ENCODE data around the gene MICAL3.

The MICAL3 gene

DNA sequence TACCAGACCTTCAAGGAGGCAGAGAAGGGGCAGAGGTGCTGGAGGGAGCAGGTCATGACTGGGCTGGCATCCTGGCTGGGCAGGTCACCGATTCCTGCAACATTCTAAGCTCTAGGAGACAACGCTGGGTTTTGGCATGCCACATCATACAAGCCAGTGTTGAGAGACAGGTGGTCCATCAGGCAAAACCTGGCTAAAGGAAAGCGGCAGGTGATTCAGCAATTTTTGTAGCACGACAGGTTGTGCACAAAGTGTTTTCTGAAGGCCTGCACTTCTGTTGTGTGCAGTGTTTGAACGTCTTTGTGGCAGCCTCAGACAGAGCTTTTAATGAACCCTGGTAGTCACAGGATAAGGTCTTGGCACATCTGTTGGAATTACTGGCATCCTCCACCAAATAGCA lies 180.2 kb downstream of the MICAL3 start:
- TF ChIP-seq SIN3A (IDR thresholded peaks at IDR 0.05; ENCODE audit: borderline replicate concordance, insufficient read depth, low read length) (no peak), POLR2AphosphoS5 (IDR thresholded peaks at IDR 0.05; ENCODE audit: low read depth, low read length) (no peak), FOXP2 (optimal IDR thresholded peaks at IDR 0.05; ENCODE audit: borderline replicate concordance, extremely low read depth, extremely low read length, insufficient read depth) (no peak), TAF1 (IDR thresholded peaks at IDR 0.05; ENCODE audit: borderline replicate concordance, insufficient read depth, low read length) (no peak)
- TF ChIP-seq, protein P1, sequence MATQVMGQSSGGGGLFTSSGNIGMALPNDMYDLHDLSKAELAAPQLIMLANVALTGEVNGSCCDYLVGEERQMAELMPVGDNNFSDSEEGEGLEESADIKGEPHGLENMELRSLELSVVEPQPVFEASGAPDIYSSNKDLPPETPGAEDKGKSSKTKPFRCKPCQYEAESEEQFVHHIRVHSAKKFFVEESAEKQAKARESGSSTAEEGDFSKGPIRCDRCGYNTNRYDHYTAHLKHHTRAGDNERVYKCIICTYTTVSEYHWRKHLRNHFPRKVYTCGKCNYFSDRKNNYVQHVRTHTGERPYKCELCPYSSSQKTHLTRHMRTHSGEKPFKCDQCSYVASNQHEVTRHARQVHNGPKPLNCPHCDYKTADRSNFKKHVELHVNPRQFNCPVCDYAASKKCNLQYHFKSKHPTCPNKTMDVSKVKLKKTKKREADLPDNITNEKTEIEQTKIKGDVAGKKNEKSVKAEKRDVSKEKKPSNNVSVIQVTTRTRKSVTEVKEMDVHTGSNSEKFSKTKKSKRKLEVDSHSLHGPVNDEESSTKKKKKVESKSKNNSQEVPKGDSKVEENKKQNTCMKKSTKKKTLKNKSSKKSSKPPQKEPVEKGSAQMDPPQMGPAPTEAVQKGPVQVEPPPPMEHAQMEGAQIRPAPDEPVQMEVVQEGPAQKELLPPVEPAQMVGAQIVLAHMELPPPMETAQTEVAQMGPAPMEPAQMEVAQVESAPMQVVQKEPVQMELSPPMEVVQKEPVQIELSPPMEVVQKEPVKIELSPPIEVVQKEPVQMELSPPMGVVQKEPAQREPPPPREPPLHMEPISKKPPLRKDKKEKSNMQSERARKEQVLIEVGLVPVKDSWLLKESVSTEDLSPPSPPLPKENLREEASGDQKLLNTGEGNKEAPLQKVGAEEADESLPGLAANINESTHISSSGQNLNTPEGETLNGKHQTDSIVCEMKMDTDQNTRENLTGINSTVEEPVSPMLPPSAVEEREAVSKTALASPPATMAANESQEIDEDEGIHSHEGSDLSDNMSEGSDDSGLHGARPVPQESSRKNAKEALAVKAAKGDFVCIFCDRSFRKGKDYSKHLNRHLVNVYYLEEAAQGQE (IDR thresholded peaks at IDR 0.05; ENCODE audit: insufficient read depth in 1 of 2, low read depth in 2 of 2, low read length in 2 of 2): no peak

DNA sequence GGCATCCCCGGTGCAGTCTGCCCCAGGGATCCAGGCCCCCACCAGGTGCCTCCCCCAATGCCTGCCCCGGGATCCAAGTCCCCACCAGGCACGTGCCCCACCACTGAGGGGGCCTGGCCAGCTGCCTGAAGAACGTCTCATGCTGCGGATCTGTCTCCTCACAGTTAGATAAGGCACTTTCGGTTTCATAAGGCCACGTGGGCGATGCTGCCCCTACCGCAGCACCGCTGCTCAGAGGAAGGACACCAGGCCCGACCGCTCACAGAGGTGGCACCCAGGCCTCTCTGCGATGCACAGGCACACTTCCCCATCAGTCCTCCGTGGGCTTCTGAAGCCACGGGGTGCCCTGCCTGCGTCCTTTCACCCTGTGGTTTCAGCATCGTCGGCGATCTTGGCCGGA lies 182.0 kb downstream of the MICAL3 start:
- no peak for TF ChIP-seq TAF1 (IDR thresholded peaks at IDR 0.05; ENCODE audit: borderline replicate concordance, insufficient read depth, low read length)
- TF ChIP-seq SIN3A (IDR thresholded peaks at IDR 0.05; ENCODE audit: borderline replicate concordance, insufficient read depth, low read length): no peak
- no peak for TF ChIP-seq POLR2AphosphoS5 (IDR thresholded peaks at IDR 0.05; ENCODE audit: low read depth, low read length)
- TF ChIP-seq FOXP2 (optimal IDR thresholded peaks at IDR 0.05; ENCODE audit: borderline replicate concordance, extremely low read depth, extremely low read length, insufficient read depth): no peak
- TF ChIP-seq, protein P1 (IDR thresholded peaks at IDR 0.05; ENCODE audit: insufficient read depth in 1 of 2, low read depth in 2 of 2, low read length in 2 of 2): no peak

DNA sequence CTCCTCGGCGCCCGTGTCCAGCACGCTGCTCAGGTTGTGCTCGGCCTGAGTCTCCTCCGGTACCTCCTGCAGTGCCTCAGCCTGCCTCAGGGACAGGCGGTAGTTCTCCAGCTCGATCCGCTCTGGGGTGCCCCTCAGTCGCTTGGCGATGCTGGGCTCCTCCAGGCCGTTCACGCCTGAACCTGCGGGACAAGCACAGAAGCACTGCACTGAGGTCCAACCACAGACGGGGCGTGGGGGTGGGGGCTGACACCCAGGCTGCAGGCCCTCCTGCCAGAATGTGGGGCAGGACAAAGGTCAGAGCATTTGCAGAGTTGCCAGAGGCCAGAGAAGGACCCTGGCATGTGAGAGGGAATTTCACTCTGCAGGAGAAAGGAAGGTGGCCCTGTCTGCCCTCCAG lies 182.5 kb downstream of the MICAL3 start:
- TF ChIP-seq, protein P1 (IDR thresholded peaks at IDR 0.05; ENCODE audit: insufficient read depth in 1 of 2, low read depth in 2 of 2, low read length in 2 of 2): no peak

DNA sequence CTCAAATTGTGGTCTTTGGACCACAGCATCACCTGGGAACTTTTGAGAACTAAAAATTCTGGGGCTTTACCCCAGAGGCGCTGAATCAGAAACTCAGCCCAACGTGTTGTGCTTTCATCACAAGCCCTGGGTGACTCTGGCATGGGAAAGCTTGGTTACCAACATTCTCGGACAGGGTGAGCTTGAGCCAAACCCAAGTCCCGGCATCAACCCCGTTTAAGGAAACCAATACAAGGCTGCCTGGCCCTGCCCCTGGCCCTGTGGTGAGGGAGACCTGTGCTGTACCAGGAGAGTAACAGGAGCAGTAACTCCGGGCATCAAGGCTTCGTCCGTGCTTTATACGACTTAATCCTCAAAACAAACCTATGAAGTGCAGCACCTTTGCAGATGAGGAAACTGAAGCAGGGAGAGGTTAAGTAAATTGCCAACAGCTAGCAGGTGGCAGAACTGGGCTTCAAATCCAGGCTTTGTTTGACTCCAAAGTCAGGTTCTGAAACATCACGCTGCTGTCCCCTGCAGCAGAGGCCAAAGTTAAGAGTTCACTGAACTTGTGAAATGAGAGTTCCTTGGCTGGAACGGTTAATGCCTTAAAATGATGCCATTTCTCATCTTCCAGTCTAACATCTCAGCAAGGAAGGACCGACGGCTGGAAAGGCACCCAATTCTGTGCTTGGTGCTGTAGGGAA lies 186.0 kb downstream of the MICAL3 start:
- TF ChIP-seq SIN3A (IDR thresholded peaks at IDR 0.05; ENCODE audit: borderline replicate concordance, insufficient read depth, low read length) (no peak), FOXP2 (optimal IDR thresholded peaks at IDR 0.05; ENCODE audit: borderline replicate concordance, extremely low read depth, extremely low read length, insufficient read depth) (no peak), POLR2AphosphoS5 (IDR thresholded peaks at IDR 0.05; ENCODE audit: low read depth, low read length) (no peak), TAF1 (IDR thresholded peaks at IDR 0.05; ENCODE audit: borderline replicate concordance, insufficient read depth, low read length) (no peak)
- TF ChIP-seq, protein P1 (IDR thresholded peaks at IDR 0.05; ENCODE audit: insufficient read depth in 1 of 2, low read depth in 2 of 2, low read length in 2 of 2): no peak

Measured in PFSK-1 (cell line).